Measurements from ENCODE around the gene JADE1.

JADE1 gene

GRCh38 chr4:128810871-128811570 lies 1.5 kb downstream of the JADE1 start:
- peak; percentile 71 for DNase-seq

GRCh38 chr4:128811571-128812441 lies 2.3 kb downstream of the JADE1 start:
- DNase-seq, result peak; percentile 18

GRCh38 chr4:128812442-128813235 lies 3.1 kb downstream of the JADE1 start:
- DNase-seq, result no peak

- no peak for DNase-seq
Measured at GRCh38 chr4:128813965-128814364, 4.5 kb downstream of the JADE1 start.

GRCh38 chr4:128818442-128818841 lies 8.9 kb downstream of the JADE1 start:
- DNase-seq, result no peak

GRCh38 chr4:128819082-128819742 lies 9.7 kb downstream of the JADE1 start:
- DNase-seq, result no peak

GRCh38 chr4:128820671-128821070 lies 11.2 kb downstream of the JADE1 start:
- no peak for DNase-seq

GRCh38 chr4:128821151-128821550 lies 11.7 kb downstream of the JADE1 start:
- no peak for DNase-seq

GRCh38 chr4:128823025-128823661 lies 13.6 kb downstream of the JADE1 start:
- DNase-seq, result no peak

GRCh38 chr4:128825226-128825625 lies 15.7 kb downstream of the JADE1 start:
- no peak for DNase-seq

GRCh38 chr4:128827296-128827695 lies 17.8 kb downstream of the JADE1 start:
- DNase-seq, result no peak

- DNase-seq, result no peak
Measured at GRCh38 chr4:128830906-128831503, 21.5 kb downstream of the JADE1 start.

GRCh38 chr4:128831531-128832242 lies 22.2 kb downstream of the JADE1 start:
- peak; percentile 6 for DNase-seq

- DNase-seq, result no peak
Measured at GRCh38 chr4:128832243-128832625, 22.7 kb downstream of the JADE1 start.

GRCh38 chr4:128835498-128836222 lies 26.2 kb downstream of the JADE1 start:
- DNase-seq, result no peak

GRCh38 chr4:128837198-128837597 lies 27.7 kb downstream of the JADE1 start:
- DNase-seq, result no peak

GRCh38 chr4:128837679-128838078 lies 28.2 kb downstream of the JADE1 start:
- no peak for DNase-seq

- no peak for DNase-seq
Measured at GRCh38 chr4:128840711-128841318, 31.3 kb downstream of the JADE1 start.

GRCh38 chr4:128841402-128841801 lies 31.9 kb downstream of the JADE1 start:
- no peak for DNase-seq

- DNase-seq, result no peak
Measured at GRCh38 chr4:128844931-128845330, 35.4 kb downstream of the JADE1 start.

Data from NCI-H1436 treated with DMSO at 0.1 percent for 48 hours (cell line).